Epithelial cell of esophagus (primary cell): ENCODE results near the gene NOL3.

Experiments
- DNase-seq: peaks from one replicate; pipeline ENCODE4 v3.0.0; 2010; ENCODE audit warnings: low read depth
- H3K4me3 ChIP-seq: 2 replicates; pipeline ENCODE4 v1.5.1; 2011; ENCODE audit warnings: mild to moderate bottlenecking, low read length, control low read depth
- TF ChIP-seq, protein P1 (sequence below): IDR thresholded peaks from 2 replicates; pipeline ENCODE4 v1.5.1; 2011; ENCODE audit warnings: low read depth, mild to moderate bottlenecking, low read length, control low read depth, inconsistent platforms; ENCODE audit not compliant: insufficient read depth; ENCODE audit errors: missing control alignments

The NOL3 gene

DNA sequence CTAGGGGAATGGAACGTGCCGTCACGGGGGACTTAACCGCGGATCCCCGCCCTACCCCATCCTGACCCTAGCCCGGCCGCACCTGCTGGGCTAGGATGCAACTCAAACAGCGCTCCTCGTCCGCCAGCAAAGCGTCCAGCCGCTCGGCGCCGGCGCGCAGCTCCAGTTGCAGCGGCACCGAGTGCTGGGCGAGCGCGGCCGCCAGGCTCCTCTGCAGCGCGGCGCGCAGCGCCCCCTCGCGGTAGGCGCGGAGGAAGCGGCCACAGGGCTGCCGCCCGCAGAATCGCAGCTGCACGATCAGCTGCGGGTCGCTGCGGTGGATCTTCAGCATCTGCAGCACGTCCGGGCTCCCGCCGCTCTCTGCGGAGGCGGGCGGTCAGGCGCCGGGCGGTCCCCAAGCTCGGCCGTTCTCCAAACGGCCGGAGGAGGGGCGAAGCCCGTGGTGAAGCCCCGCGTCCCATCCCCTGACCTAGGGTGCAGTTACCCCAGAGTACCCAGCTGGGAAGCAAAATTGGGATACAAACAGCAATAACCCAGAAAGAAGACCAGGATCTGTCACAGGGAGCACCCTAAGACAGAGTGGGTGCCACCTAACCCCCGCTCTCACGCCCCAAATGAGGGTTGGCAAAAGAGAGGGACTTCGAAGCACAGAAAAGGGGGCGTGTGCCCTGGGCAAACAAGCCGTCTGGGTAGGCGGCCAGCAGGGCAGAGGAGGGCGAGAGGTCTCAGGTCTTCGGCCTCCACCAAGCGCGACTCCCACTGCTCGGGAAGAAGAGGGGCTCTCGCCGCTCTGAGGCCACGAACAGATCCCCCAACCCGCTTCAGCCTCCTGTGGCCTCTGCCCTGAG is 14.8 kb upstream of the NOL3 start:
- TF ChIP-seq, protein P1, sequence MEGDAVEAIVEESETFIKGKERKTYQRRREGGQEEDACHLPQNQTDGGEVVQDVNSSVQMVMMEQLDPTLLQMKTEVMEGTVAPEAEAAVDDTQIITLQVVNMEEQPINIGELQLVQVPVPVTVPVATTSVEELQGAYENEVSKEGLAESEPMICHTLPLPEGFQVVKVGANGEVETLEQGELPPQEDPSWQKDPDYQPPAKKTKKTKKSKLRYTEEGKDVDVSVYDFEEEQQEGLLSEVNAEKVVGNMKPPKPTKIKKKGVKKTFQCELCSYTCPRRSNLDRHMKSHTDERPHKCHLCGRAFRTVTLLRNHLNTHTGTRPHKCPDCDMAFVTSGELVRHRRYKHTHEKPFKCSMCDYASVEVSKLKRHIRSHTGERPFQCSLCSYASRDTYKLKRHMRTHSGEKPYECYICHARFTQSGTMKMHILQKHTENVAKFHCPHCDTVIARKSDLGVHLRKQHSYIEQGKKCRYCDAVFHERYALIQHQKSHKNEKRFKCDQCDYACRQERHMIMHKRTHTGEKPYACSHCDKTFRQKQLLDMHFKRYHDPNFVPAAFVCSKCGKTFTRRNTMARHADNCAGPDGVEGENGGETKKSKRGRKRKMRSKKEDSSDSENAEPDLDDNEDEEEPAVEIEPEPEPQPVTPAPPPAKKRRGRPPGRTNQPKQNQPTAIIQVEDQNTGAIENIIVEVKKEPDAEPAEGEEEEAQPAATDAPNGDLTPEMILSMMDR = peak; percentile 50
- H3K4me3 ChIP-seq = peak overlapping the region; percentile 16
- peak; percentile 76 for DNase-seq

DNA sequence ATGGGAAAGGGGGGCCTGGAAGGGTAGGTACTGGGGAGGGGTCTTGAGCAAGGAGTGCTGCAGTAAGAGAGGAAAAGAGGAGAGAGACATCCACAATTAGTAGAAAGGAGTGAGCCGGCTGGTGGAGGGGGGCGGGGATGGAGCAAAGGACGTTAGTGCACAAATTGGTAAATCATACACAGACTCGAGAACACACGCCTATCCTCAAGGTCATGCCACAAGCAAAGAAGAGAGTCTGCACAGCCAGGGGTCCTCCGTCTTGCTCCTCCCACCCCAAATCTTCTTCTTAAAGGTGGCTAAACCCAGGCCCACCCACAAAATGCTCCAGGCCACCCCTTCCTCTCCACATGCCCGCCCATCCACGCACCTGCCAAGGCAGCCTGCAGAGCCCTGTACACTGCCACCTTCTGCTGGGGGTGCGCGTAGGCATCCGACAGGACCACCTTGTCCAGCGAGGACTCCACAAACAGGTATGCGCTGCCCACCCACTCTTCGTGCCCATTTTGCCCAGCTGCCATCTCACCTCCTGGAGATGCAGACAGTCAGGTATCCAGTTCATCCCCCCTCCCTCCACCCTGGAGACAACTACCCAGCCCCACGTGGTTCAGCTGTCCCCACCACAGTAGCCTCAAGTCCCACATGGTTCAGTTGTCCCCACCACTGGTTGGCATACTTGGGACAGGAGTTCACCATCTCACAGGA is 14.0 kb upstream of the NOL3 start:
- TF ChIP-seq, protein P1 = no peak
- DNase-seq = no peak
- no peak overlapping the region for H3K4me3 ChIP-seq

DNA sequence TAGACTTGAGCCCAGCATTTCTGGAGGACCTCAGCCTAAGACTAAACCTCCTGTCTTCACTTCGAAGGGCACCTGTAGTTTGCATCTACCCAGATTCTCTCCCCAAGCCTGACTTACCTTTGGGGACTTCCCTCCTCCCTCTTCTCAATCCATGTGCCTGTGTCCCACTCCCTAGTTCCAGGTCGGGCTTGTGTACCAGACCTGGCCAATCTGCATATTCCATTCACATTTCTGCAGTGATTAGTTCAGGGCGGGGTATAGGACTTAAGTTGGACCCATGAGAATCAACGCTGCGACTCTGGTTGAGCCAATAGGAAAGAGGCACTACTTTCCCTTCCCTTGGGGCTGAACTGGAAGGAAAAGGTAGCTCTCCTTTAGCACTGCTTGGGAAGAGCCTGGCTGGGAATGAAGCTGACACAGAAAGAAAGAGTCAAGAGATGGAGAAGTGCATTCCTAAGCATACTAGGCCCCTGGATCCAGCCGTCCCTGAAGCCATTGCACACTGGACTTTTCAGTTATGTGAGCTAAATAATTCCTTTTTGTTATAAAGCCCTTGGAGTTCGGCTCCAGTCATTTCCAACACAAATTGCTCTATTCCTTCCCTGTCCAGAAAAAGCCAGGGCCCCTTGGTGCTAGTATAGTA is 13.1 kb upstream of the NOL3 start:
- H3K4me3 ChIP-seq = no peak overlapping the region
- no peak for DNase-seq
- TF ChIP-seq, protein P1 = no peak

DNA sequence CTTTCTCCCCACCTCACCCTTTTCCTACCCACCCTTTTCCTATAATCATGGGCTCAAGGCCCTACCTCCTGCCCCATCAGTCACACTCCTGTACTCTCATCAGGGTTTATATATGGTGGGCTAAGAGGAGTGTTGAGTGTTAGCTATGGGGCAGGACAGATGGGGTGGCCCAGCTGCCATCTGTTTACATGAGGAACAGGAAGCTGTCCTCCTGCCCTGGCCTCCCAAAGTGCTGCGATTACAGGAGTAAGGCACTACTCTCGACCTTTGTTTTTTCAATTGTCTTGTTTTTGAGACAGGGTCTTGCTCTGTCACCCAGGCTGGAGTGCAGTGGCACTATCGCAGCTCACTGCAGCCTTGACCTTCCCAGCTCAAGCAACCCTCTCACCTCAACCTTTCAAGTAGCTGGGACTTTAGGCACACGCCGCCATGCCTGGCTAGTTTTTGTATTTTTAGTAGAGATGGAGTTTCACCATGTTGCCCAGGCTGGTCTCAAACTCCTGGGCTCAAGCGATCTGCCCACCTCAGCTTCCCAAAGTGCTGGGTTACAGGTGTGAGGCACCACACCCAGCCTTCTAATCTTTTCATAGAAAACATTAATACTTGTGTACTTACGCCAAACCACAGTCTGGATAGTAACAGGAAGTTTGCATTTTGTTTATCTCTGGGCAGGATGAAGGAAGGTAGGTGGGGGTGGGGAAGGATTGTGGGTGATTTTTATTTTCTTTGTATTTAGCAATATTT is 12.3 kb upstream of the NOL3 start:
- TF ChIP-seq, protein P1 = no peak
- no peak for DNase-seq

DNA sequence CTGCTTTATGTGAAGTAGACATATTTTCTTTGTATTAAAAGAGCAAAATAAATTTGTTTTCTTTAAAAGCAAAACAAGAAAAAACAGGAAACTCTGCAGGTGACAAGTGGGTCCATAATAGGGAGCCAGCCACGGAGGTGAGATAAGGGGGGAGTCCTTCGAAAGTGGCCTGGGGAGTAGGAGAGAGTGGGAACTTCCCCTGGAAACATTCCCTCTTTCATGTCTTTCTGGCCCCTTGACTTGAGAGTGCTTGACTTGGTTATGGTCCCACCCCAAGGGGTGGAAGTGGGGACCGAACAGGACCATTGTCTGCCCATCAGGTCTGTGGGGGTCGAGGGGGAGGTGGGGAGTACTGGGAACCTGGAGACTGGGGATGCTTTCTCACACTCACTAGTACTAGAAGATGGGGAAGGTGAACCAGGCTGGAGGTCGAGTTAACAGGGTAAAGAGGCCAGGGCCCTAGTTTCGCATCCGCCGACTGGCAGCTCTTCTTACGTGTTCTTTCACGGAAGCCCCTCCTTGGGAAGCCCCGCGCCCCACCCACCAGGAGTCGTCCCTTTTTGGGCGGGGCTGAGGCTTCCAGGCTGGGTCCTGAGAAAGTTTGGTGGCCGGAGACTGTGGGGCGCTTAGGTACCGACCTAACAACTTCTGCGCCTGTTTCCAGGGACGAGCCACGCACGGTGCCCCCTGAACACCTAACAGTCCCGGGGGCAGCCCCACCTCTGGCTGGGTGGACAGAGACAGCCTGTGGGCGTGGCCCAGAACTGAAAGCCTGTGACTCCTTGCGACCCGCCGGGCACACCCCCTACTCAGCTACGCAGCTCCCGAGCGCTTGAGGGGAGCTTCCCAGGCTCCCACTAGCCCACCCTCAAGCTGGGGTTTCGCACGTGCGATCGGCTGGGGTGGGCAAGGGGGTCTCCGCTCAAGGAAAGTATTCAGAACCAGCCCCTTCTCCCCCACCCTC is 11.4 kb upstream of the NOL3 start:
- TF ChIP-seq, protein P1 = no peak
- peak; percentile 59 for DNase-seq
- H3K4me3 ChIP-seq = peak overlapping the region; percentile 97

More for the DNA sequence above, 12.3 kb upstream of the NOL3 start:
- no peak overlapping the region for H3K4me3 ChIP-seq

DNA sequence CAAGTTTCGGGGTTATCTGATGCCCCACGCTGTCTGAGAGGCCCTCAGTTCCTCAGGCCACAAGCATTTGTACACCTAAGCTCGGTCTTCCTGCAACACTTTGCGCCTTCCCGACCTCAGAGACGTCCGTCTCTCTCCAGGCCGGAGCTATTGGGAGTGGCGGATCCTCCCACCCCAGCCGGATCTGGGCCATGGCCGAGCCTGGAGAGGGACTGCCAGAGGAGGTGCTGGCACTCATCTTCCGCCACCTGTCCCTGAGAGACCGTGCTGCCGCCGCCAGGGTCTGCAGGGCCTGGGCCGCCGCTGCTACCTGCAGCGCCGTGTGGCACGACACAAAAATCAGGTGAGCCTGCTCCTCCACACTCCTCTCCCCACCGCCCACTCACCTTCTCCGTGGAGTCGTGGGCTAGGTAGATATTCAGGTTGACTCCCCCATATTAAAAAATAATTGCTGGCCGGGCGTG is 8.7 kb upstream of the NOL3 start:
- H3K4me3 ChIP-seq = peak overlapping the region; percentile 97

More for the DNA sequence above, 8.7 kb upstream of the NOL3 start:
- TF ChIP-seq, protein P1 = no peak
- DNase-seq = no peak
